ENCODE measurements around the gene PHLDB1.
A peak's percentile ranks its signal among the peaks of the same experiment; 100 is the strongest.
"Not testable (repeated sequence)": the region's sequence is repeated elsewhere in the genome, so short reads cannot be mapped to it uniquely, and the experiment has no call there.

The PHLDB1 gene

DNA sequence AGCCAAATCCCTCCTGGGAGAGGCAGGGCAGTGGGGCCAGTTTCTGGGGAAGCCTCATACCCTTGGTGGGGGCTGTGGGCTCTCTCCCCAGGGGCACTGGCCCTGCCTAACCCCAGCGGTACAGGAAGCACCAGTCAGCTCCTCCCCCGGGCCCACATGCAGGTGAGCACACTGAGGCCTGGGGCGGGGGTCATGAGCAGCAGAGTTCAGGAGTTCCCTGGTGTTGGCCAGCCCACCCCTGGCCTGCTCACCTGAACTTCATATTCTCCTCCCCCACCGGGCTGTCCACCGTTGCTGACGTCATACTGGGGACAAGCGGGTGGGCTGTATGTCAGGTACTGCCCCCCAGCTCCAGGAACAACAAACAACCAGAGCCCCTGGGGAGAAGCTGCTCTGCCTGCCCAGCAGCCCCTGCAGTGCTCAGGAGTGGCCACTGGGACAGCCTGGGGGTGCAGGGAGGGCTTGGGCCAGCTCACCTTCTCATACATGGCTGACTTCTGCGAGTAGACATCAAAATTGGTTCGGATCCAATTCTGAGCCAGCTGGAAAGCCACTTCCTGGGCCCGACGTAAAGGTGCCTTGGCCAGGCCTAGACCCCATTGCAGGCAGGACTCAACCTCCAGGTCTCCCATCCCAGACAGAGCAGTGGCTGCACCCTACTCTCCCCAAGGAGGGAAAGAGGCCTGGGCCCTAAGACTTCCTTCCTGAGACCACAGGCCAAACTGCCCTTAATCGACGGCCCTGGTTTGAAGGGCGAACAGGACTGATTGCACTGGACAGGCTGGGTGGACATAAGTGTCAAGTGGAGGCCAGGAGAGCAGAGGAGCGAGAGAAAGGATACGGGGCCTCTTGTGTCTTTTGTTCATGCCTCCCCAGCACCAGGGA is 51.3 kb downstream of the PHLDB1 start:
- DNase-seq (ENCODE audit: low spot score), result peak; percentile 36
- FAIRE-seq, result no peak

DNA sequence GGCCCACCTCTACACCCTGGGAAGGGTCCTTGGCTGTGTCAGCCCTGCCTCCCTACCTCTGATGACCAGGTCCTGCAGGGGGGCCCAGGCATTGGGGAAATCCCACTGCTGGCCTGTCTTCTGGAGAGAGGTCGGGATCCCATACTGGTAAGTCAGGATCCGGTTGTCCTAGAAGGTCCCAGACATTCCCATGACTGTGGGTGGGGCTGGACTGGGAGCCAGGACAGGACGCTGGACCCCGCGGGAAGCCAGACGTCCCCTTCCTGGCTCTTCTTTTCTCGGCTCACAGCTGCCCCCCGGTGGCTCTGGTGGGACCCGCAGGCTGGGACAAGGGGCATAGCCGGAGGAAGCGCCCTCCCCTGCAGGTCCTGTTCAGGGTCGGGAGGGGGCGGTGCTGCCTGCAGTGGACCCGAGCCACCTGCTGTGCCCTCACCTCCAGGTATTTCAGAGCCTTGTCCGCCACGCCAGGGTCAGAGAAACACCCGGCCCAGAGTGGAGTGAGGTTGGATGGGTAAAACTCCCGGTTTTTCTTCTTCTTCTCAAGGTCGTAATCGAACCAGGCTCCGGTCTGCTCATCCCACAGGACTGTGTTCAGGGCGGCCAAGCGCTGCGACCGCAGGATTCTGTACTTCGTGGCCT is 52.0 kb downstream of the PHLDB1 start:
- DNase-seq (ENCODE audit: low spot score), result peak; percentile 87

DNA sequence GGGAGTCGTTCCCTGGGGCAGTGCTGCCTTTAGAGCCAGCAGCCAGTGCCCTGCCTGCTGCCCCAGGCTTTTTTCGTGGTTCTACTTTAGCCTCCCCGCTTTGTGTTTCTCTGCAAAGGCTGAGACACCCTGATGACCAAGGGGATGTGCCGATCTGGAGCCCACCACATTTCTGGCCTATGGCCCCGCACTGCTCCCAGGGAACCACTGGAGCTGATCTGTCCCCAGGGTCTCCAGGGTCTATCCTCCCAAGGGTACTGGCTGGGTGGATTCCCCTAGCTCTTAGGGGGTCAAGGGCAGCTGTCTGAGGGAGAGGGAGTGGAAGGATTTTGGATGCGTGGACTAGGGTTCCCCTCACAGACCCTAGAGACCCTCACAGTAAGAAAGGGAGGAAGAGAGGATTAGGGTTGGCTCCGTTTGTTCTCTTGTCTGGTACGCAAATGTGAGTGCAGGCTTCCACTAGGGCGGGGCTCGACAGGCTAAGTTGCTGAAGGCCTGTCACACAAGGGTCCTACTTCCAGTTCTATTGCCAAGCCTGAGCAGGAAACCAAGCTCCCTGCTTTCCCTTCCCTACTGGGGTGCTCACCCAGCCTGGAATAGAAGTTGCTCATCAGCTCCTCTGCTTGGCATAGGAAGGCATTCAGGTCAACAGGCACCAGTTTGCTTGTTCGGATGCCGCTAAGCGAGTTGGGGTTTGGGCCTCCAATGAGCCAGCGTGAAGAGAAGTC is 52.7 kb downstream of the PHLDB1 start:
- no peak for DNase-seq (ENCODE audit: low spot score)
- FAIRE-seq, result no peak

More for the DNA sequence above, 52.0 kb downstream of the PHLDB1 start:
- FAIRE-seq, result no peak

- DNase-seq (ENCODE audit: low spot score), result no peak
- no peak for FAIRE-seq
Measured at GRCh38 chr11:118660681-118661424, 53.4 kb downstream of the PHLDB1 start.

DNA sequence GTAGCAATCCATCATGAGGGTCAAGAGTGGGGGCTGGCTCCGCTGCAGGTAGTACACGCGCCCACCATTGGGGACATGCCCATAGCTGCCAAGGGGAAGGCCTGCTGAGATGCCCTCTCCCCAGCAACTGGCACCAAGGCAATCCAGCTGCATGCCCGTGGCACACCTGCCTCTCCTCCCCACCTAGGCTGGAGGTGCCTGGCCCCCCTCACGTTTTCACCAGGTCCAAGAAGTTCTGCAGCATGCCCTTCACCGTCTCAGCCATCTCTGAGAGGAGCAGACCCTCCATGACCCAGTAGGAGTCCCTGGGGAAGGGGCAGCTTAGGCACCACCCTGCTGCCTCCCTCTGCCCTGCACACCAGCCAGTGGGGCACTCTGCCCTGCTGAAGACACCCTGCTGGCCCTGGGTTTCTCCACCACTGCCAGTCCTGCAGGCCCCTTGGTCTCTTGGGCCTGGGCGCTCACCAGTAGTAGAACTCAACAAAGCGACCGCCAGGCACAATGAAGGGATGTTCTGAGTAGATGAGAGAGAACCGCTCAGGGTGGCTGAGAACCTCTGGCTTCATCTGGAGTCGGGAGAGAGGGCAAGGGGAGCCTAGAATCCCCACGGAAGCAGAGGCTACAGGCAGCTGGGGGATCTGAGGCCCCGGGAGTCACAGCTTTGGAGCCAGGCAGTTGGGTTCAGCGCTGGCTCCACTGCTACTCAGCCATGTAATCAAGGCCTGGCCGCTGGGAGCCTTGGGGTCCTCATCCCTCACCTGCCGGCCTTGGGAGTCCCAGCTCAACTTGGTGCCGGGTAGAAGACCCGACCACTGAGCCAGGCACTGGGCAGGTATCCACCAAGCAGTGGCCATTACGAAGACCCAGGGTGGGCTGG is 54.2 kb downstream of the PHLDB1 start:
- FAIRE-seq (no peak), DNase-seq (ENCODE audit: low spot score) (no peak)

DNA sequence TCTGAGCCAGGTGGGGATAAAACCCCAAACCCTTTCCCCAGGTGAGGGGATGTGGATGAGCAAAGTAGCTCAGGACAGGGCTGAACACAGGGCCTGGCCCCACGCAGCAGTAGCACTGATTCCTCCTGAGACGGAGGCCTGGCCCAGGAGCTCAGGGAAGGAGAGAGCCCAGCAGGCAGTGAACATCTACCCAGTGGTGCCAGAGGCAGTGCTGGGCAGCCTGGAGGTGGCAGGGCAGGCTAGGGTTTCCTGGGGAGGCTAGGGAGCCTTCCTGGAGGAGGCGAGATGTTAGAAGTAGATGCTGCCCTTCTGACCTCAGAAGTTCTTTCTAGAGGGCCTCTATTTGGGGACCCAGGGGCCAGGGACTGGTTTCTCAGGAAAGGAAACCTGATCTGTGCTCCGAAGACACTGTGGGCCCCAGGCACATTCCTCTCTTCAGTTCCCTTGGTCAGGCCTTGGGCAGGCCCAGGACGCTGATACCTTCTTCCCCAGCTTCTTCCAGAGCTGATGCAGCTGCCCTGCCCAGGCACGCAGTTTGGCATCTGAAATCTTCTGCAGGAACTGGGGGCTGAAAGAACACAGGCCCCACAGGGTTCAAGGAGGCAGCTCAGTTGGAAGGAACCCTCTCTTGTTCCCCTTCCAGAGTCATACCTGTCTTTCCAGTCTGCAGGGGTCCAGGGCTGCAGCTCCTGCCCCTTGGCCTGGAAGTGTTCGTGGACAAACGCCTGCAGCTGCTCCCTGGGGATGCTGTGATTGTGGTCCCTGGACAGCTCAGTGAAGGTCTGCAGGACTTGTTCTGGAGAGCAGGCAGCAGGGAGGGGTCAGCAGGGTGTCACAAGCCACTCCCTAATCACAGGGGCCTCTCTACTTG is 55.2 kb downstream of the PHLDB1 start:
- DNase-seq (ENCODE audit: low spot score) (no peak), FAIRE-seq (no peak)

- DNase-seq (ENCODE audit: low spot score), result no peak
- no peak for FAIRE-seq
Measured at GRCh38 chr11:118663381-118663780, 56.0 kb downstream of the PHLDB1 start.

DNA sequence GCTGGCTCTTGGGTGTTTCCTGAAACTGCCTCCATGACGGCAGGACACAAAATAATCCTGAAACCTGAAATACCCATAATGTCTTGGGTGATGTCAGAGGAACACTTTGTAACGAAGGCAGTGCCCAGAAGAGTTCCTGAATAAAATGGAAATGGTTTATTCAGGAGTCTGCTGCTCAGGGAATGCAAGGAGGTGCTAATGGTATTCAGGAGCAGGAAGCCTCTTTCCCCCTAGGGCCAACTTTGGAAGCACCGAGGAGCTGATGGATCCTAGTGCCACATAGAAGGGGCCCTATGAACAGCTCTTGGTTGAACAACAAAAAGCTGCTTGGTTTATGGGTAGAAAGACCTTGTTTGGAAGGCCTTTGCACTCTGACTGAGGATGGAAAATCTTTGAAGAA is 56.5 kb downstream of the PHLDB1 start:
- FAIRE-seq, result no peak
- no peak for DNase-seq (ENCODE audit: low spot score)

DNA sequence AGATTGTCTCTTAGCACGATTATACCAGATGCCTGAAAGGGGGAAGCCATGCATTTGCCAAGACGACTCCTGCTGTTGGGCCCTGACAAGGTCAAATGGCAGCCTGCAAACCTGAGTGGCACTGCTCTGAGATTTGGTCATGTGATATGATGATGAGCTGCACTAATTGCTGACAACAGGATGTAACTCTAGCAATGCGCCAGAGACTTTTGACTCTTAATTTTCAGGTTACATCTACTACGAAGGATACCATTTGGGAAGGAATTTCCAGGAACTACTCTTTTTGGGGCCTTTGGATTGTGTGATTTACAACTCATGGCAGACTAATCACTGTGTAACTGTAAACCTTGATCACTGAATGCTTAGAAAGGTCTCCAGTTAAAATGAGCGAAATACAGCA is 59.0 kb downstream of the PHLDB1 start:
- no peak for FAIRE-seq
- no peak for DNase-seq (ENCODE audit: low spot score)

DNA sequence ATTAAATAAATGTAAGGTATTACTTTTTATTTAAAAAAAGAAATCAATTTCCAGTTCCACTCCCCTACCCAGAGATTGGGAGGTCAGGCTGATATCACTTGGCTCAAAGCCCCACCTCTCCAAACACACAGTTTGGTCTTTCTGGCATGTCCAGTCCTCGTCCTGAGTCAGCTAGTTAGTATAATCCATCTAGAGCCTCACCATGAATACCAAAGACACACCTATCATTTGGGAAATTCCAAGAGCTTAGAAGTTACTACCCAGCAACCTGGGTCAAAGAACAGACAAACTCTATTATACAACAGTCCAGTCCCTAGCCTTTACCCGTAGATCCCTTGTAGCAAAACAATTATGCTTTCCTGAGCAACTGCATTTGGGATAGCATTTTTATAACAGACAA is 62.6 kb downstream of the PHLDB1 start:
- DNase-seq (ENCODE audit: low spot score), result no peak
- FAIRE-seq, result no peak

GRCh38 chr11:118671254-118671653 is 63.8 kb downstream of the PHLDB1 start:
- DNase-seq (ENCODE audit: low spot score) (no peak), FAIRE-seq (no peak)

DNA sequence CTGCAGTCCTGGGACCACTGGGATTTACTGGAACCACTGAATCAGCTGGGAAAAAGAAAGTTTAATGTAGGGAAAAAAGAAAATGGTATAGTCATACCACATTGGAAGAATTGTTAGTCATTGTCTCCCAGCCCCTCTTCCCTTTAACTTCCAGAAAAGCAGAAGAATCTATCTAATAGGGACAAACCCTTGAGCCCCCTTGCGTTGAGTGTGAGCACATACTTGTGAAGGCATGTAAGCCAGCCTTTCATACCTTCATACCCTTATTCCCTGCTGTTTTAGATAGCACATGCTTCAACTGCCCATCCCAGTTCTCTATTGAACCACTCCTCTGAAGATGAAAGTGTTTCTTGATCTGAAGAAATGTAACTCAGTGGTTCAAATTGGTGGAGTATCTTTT is 65.4 kb downstream of the PHLDB1 start:
- no peak for FAIRE-seq
- no peak for DNase-seq (ENCODE audit: low spot score)

- DNase-seq (ENCODE audit: low spot score), result no peak
- FAIRE-seq, result no peak
Measured at GRCh38 chr11:118673361-118674081, 66.1 kb downstream of the PHLDB1 start.

- FAIRE-seq, result no peak
- no peak for DNase-seq (ENCODE audit: low spot score)
Measured at GRCh38 chr11:118674082-118674435, 66.6 kb downstream of the PHLDB1 start.

GRCh38 chr11:118677977-118678376 is 70.6 kb downstream of the PHLDB1 start:
- FAIRE-seq, result no peak
- no peak for DNase-seq (ENCODE audit: low spot score)

DNA sequence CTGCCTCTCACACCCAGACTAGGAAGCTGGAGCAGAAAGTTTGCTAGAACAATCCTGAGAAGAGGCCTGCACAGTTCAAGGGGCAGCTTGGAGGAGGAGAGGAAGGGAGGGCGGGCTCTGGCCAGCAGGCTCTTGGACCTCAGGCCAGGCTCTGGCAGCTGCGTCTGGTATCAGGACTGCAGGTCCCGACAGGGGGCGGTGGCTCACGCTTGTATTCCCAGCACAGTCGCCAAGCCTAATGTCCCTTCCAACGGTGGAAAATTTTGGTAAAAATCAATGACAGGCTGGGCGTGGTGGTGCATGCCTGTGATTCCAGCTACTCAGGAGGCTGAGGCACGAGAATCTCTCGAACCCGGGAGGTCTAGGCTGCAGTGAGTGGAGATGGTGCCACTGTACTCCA is 71.5 kb downstream of the PHLDB1 start:
- not testable (repeated sequence) for DNase-seq (ENCODE audit: low spot score); FAIRE-seq

GRCh38 chr11:118679483-118679882 is 72.1 kb downstream of the PHLDB1 start, which contains the start of gene TREH:
TSS of gene TREH (minus strand) at chr11:118679650. CDS start at chr11:118679627, 23 bp downstream.
- no peak for DNase-seq (ENCODE audit: low spot score)
- FAIRE-seq, result no peak

- FAIRE-seq (no peak), DNase-seq (ENCODE audit: low spot score) (no peak)
Measured at GRCh38 chr11:118682372-118682771, 75.0 kb downstream of the PHLDB1 start.

DNA sequence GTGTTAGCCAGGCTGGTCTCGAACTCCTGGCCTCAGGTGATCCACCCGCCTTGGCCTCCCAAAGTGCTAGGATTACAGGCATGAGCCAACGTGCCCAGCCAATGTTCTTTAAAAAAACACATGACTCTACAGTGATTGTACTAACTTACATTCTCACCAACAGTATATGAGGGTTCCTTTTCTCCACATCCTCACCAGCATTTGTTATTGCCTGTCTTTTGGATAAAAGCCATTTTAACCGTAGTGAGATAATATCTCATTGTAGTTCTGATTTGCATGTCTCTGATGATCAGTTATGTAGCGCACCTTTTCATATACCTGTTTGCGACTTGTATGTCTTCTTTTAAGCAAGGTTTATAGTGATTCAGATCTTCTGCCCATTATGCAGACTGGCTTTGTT is 75.5 kb downstream of the PHLDB1 start:
- not testable (repeated sequence) for FAIRE-seq; DNase-seq (ENCODE audit: low spot score)

All from urothelium cell line (cell line).